ENCODE results near the gene CCDC83.

- TF ChIP-seq CTCF (IDR thresholded peaks at IDR 0.05) (no peak), POLR2A (IDR thresholded peaks at IDR 0.05) (no peak), POLR2AphosphoS5 (IDR thresholded peaks at IDR 0.05) (no peak), EP300 (IDR thresholded peaks at IDR 0.05) (no peak)
Measured at GRCh38 chr11:85825616-85826015, 29.6 kb upstream of the CCDC83 start.
